KOPT-K1 (cell line): ENCODE data around the gene NTN1.

Source experiments
- H3K27ac ChIP-seq: fragments of 200-600 bp; sonication (generic); 2 replicates; pipeline ENCODE4 v1.5.1; 2016; ENCODE audit warnings: antibody characterized with exemption, mild to moderate bottlenecking, low read depth, low read length; ENCODE audit not compliant: poor library complexity, severe bottlenecking
- H3K36me3 ChIP-seq: fragments of 200-600 bp; sonication (generic); 2 replicates; pipeline ENCODE4 v1.5.1; 2017; ENCODE audit warnings: antibody characterized with exemption, mild to moderate bottlenecking, low read length, moderate library complexity; ENCODE audit not compliant: insufficient read depth
- H3K9me3 ChIP-seq: fragments of 200-600 bp; sonication (generic); 2 replicates; pipeline ENCODE4 v1.5.1; 2017; ENCODE audit warnings: antibody characterized with exemption, low read length, mild to moderate bottlenecking; ENCODE audit not compliant: insufficient read depth, poor library complexity, severe bottlenecking

NTN1 gene

DNA sequence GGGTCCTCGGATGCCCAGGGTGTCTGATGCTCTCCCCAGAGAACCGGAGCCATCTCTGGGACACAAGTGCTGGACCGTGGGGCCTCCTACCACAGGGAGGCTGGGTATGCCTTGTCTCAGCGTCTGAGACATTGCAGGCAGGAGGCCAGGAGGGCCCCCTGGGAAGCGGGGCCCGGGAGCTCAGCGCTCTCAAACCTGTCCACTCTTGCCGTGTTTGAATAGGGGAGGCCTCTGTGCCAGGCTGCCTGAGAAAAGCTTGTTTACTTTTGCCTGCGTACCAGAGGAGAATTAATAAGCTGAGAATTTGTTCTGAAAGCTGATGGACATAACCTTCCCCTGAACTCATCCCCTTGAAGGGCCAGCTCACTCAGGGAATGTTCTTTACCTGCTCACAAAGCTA lies 163.8 kb downstream of the NTN1 start:
- no peaks in the 10 kb centered on the region for H3K9me3 ChIP-seq
- no peak overlapping the region for H3K27ac ChIP-seq
- H3K36me3 ChIP-seq: no peaks in the 10 kb centered on the region

DNA sequence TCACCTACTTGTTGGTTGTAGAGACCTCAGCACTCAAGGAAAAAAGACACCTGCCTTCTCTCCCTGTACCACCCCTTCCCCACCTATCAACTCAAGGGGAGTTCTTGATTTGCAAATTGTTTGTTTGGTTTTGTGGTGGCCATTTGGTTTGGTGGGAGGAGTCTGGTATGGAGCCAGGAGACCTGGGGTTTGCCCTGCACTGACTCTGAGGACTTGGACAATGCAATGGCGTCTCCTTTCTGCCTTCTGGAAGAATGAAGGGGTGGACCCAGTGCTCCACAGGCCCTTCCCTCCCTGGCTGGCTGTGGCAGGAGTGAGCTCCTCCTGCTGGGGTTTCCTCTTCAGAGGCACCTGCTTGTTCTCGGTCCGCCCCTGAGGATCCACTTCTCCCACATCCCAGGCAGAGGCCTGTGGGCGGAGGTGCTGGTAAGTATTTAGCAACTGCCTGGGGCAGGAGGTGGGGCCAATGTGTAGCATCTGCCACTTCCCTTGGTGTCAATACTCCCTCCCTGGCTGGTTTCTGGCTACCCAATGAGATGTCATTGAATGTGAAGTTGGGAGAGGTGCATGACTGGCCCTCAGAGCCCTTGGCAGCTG lies 164.5 kb downstream of the NTN1 start:
- Histone ChIP-seq H3K36me3 (no peaks in the 10 kb centered on the region), H3K27ac (no peak overlapping the region), H3K9me3 (no peaks in the 10 kb centered on the region)

DNA sequence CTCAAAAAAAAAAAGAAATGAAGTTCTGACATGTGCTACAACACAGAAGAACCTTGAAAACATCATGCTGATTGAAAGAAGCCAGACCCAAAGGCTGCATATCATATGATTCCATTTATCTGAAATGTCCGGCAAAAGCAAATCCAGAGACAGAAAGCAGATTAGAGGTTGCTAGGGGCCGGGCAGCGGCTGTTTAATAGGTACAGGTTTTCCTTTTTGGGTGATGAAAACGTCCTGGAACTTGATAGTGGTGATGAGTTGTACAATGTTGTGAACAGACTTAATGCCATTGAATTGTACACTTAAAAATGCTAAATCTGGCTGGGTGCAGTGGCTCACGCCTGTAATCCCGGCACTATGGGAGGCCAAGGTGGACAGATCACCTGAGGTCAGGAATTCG lies 166.5 kb downstream of the NTN1 start:
- Histone ChIP-seq H3K9me3 (no peaks in the 10 kb centered on the region), H3K36me3 (no peaks in the 10 kb centered on the region), H3K27ac (no peak overlapping the region)

DNA sequence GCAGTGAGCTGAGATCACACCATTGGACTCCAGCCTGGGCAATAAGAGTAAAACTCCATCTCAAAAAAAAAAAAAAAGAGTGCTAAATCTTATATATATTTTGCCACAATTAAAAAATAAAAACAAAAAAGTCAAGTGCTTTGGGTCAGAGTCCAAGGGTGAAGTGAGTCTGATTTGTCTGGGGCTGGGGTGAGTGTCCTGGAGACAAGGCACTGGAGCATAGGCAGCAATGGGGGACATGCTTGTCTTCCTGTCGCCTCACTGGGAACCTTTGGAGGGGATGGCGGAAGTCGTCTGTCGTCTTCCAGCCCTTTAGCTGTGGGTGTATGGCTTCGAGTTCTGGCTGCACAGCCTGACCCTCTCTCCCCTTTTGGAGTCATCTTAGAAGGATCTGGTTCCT lies 167.1 kb downstream of the NTN1 start:
- H3K36me3 ChIP-seq: no peaks in the 10 kb centered on the region
- no peaks in the 10 kb centered on the region for H3K9me3 ChIP-seq
- no peak overlapping the region for H3K27ac ChIP-seq

DNA sequence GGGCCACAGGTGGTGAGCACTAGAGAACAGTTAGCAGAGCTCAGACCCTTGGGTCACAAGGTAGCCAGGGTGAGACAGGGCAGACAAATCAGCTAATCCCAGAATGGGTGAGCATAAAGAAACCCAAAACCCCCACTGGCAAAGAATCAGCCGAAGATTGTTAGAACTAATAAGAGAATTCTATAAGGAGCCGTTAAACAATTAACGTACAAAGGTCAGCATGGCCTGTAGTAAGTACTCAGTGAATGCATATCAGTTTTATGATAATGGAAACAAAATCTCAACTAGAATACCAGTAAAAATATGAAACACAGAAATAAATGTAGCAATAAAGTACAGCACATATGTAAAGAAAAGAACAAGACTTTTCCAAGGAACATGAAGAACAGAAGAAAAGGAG lies 168.6 kb downstream of the NTN1 start:
- Histone ChIP-seq H3K9me3 (no peaks in the 10 kb centered on the region), H3K36me3 (no peaks in the 10 kb centered on the region), H3K27ac (no peak overlapping the region)

DNA sequence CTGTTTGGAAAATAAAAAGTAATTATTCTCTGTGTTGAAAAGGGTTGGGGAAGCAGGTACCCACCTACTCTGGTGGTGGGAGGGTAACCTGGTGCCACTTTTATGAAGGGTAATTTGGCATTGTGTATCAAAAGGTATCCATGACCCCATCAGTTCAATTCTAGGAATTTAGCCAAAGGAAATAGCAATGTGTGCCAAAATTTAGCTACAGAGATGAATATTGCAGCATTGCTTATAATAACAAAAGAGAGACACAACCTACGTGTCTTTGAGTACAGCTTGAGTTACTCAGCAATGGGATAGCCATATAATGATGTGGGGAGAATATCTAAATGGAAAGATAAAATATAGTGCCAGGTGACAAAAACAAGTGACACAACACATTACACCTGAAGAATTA lies 170.7 kb downstream of the NTN1 start:
- Histone ChIP-seq H3K9me3 (no peaks in the 10 kb centered on the region), H3K27ac (no peak overlapping the region), H3K36me3 (no peaks in the 10 kb centered on the region)

DNA sequence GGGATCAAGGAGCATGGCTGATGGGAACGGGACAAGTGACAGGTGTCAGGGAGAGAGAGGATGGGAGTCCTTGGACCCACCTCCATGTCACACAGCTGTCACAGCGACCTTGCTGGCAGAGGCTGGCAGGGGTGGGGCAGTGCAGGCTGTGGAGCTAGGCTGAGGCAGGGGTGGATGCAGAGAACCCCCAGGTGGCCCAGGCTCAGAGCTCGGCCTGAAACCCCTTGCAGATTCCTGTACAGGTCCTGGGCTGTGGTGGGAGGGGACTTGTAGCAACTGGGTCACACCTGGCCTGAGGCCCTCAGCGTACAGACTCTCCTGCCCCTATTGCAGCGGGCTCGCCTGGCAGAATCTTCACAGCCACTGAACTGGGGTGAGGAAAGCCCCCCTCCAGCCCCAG lies 174.1 kb downstream of the NTN1 start:
- Histone ChIP-seq H3K36me3 (no peaks in the 10 kb centered on the region), H3K9me3 (peaks cover 7% of the 10 kb centered on the region), H3K27ac (no peak overlapping the region)

DNA sequence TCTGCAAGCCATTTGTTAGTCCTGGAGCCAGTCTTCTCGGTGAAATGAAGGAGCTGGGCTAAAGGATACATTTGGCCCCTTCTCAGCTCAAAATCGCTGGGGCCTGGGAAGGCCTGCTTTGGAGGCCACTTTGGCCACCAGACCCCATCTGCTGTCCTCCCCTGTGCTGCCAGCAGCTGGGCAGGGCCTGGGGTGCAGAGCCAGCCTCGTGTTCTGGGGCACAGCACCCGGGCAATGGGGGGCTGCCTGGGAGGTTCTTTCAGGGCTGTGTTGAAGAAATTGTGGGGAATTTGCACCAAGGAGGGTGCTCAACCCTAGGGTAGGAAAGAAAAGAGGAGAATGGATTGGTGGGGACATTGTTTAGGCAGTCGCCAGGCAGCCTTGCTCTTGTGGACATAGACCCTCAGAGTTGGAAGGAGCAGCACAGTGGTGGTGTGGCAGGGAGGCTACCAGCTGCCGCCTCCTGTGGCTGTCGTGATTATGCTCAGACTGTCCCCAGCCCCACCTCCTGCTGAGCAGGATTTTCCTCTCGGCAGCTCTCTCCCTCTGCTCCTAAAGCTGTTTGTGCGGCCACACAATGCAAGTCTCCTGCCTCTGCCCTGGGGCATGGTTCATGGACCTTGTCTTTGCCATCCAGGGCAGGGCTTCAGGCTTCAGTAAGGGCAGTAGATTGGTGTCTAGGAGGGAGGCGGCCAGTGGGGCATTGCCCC lies 174.8 kb downstream of the NTN1 start:
- Histone ChIP-seq H3K9me3 (peaks cover 7% of the 10 kb centered on the region), H3K27ac (no peak overlapping the region), H3K36me3 (no peaks in the 10 kb centered on the region)

DNA sequence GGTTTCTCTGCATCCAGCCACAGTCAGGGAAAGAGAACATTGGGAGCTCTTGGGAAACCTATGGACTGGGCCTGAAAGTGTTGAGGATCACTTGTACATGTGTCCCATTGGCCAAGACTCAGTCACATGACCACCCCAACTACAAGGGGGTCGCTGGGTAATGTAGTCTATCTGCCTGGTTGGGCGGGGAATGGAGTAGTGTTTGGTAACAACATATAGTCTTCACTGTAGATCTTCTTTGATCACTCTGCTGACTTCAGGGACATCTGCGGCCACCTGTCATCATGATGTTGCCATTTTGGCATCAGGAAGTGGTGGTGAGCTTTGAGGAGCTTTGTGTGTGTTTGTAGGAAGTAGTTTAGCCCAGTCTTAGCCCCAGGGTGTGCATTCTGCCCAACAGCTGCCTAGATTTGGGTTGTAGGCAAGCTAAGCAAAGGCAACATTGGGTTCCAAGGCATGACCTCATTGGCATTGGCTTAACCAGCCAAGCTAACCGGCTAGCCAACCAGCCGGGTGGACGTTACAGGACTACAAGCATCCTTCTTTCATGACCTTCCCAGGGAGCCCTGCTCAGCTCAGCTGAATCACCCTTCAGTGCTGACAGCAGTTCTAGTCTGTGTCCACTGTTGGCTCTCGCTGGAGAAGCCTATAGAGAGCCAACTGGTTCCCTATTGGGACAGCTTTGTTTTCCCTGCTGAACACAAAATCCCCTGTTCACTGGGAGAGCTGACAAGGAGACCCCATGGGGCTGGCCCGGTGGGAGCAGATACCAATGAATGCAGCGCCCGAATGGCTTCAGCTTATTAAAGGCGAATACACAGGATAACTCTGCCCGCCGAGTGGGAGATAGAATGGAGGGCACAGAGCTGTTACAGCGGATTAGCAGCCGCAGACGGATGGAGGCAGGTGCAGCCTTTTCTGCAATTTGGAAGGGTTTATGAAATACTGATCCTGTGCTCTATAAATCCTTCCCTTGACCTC lies 178.6 kb downstream of the NTN1 start:
- H3K9me3 ChIP-seq: peaks cover 7% of the 10 kb centered on the region
- H3K36me3 ChIP-seq: no peaks in the 10 kb centered on the region
- no peak overlapping the region for H3K27ac ChIP-seq

DNA sequence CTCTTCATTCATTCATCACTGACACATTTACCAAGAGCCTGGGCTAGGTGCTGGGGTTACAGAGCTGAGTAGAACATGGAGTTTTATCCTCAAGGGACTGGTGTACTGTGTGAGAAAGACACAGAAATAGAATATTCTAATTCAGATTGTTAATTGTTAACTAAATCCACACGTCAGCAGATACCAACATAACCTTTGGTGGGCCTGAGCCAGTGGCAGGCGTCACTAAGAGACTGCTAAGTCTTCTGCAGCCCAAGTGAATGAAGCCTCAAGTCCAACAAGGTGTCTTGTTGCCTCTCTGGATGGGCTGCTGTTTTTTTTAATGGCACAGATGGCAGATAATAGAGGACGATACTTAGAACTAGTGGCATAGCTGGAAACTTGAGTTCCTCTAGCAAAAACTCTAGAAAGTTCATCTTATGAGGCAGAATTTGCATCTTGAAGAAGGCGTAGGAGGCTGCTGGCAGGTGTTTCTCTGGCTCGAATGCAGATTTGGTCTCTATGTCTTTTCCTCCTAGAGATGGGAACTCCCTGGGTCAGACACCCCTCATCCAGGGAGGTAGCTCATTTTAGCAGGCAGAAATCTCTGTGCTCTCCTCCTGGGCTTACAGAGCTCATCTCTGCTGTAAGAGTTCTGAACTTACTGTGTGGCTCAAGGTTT lies 179.5 kb downstream of the NTN1 start:
- Histone ChIP-seq H3K36me3 (no peaks in the 10 kb centered on the region), H3K9me3 (peaks cover 7% of the 10 kb centered on the region), H3K27ac (no peak overlapping the region)

DNA sequence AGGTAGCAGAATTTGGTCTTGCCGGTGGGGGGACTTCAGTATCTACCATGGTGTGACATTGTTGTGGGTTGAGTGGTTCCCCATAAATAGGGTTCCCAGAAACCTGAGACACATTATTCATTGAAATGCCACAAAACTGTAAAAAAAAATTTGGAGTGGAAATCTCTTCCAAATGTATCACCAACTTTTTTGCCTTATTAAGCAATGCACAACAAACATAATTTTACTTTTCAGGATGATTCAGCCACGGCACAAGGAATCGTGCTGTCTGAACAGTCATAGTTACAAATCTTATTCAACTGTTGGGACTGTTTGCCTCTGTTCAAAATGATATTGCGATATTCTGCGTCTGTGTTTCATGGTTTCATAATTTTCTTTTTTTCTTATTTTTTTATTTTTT lies 181.2 kb downstream of the NTN1 start:
- Histone ChIP-seq H3K27ac (no peak overlapping the region), H3K36me3 (no peaks in the 10 kb centered on the region), H3K9me3 (peaks cover 7% of the 10 kb centered on the region)

DNA sequence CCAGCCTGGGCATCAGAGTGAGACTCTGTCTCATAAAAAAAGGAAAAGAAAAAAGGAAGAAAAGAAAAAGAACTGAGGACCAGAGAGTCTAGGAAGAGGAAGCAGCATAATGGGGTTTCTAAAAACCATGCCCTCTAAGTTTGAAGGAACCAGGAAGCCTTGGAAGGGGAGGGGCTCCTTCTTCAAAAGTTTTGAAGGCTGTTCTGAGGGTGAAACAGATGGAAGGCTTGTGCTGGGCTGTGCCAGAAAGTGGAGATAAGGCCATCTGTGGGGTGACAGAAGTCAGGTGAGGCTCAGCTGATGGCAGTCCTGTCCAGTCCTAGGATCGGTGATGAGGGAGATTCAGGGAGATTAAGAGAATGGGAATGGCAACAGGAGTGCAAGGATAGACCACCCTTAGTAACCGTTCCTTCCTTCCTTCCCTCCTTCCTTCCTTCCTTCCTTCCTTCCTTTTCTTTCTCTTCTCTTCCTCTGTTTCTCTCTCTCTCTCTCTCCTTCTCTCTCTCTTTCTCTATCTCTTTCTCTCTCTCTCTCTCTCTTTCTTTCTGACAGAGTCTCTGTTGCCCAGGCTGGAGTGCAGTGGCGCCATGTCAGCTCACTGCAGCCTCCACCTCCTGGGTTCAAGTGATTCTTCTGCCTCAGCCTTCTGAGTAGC lies 182.6 kb downstream of the NTN1 start:
- peaks cover 3% of the 10 kb centered on the region for H3K9me3 ChIP-seq
- no peaks in the 10 kb centered on the region for H3K36me3 ChIP-seq

DNA sequence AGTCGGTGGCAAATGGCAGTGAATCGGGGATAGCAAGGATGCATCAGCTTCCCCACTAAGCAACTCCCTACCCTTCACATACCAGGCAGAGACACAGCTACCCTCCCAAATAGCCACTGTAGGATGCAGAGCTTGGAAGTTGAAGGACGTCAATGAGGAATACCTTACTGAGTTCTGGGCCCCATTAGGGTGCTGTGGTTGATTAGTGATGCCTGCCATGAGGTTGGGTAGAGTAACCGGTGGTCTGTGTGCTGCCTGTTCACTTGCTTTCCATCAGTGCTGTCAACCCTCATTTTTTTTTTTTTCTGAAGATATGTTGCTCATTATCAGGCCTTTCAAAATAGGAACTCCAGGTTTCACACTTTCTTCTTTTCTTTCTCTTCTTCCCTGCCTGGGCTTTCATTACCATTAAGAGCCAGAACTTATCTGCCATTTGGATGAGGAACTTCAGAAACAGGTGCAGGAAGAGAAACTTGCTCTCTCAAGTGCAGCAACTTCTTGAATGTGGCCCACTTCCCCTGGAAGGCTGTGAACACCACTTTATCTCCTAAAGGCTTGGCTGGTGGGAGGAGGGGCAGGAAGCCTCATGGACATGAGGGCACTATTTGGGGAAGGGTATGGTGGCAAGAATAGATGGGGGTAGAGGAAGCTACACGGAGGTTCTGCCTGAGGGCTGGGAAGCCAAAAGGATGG lies 183.5 kb downstream of the NTN1 start:
- H3K9me3 ChIP-seq: no peaks in the 10 kb centered on the region
- H3K36me3 ChIP-seq: no peaks in the 10 kb centered on the region

More for the DNA sequence above, 182.6 kb downstream of the NTN1 start:
- no peak overlapping the region for H3K27ac ChIP-seq

More for the DNA sequence above, 183.5 kb downstream of the NTN1 start:
- no peak overlapping the region for H3K27ac ChIP-seq
